ENCODE results near the gene CNNM2.

GRCh38 chr10:102982296-102982695 lies 64.2 kb downstream of the CNNM2 start:
- TF ChIP-seq POLR2A (IDR thresholded peaks at IDR 0.05) (no peak), CTCF (IDR thresholded peaks at IDR 0.05) (no peak)

Measured in right lobe of liver (tissue), 4 donors.